CD4-positive, alpha-beta T cell treated with Interferon gamma for 1 hour (primary cell): Measurements from ENCODE around the gene SMAP1.

Source experiments
- DNase-seq: peaks from one replicate; pipeline ENCODE4 v3.0.0-alpha.2; 2020

SMAP1 gene

GRCh38 chr6:70667711-70668498, at the start of gene SMAP1:
Gene SMAP1 (plus strand): TSS chr6:70667883. CDS start chr6:70668024, 141 bp downstream.
- DNase-seq, result peak; percentile 92

- DNase-seq, result no peak
Measured at GRCh38 chr6:70620746-70621145, 46.9 kb upstream of the SMAP1 start.

GRCh38 chr6:70622461-70622860, 45.2 kb upstream of the SMAP1 start:
- DNase-seq, result no peak

- no peak for DNase-seq
Measured at GRCh38 chr6:70625436-70625835, 42.2 kb upstream of the SMAP1 start.

GRCh38 chr6:70627500-70628254, 40.0 kb upstream of the SMAP1 start:
- DNase-seq, result no peak

GRCh38 chr6:70629929-70630328, 37.8 kb upstream of the SMAP1 start:
- DNase-seq, result no peak

GRCh38 chr6:70633870-70634269, 33.8 kb upstream of the SMAP1 start:
- DNase-seq, result no peak

- no peak for DNase-seq
Measured at GRCh38 chr6:70636596-70636995, 31.1 kb upstream of the SMAP1 start.

GRCh38 chr6:70638468-70638867, 29.2 kb upstream of the SMAP1 start:
- no peak for DNase-seq

GRCh38 chr6:70651326-70651905, 16.3 kb upstream of the SMAP1 start:
- DNase-seq, result peak; percentile 7

- no peak for DNase-seq
Measured at GRCh38 chr6:70652216-70652615, 15.5 kb upstream of the SMAP1 start.

- DNase-seq, result no peak
Measured at GRCh38 chr6:70657706-70658105, 10.0 kb upstream of the SMAP1 start.

- DNase-seq, result no peak
Measured at GRCh38 chr6:70663881-70664466, 3.7 kb upstream of the SMAP1 start.

- no peak for DNase-seq
Measured at GRCh38 chr6:70666706-70667105, 977 bp upstream of the SMAP1 start.

GRCh38 chr6:70667256-70667710, 400 bp upstream of the SMAP1 start:
- DNase-seq, result no peak

GRCh38 chr6:70668499-70668812, 773 bp downstream of the SMAP1 start:
- no peak for DNase-seq

- no peak for DNase-seq
Measured at GRCh38 chr6:70669133-70669532, 1.4 kb downstream of the SMAP1 start.

GRCh38 chr6:70672549-70672948, 4.9 kb downstream of the SMAP1 start:
- DNase-seq, result no peak

GRCh38 chr6:70673054-70673453, 5.4 kb downstream of the SMAP1 start:
- no peak for DNase-seq

- DNase-seq, result no peak
Measured at GRCh38 chr6:70673601-70674000, 5.9 kb downstream of the SMAP1 start.

GRCh38 chr6:70675822-70676221, 8.1 kb downstream of the SMAP1 start:
- DNase-seq, result no peak

GRCh38 chr6:70676821-70677220, 9.1 kb downstream of the SMAP1 start:
- no peak for DNase-seq

GRCh38 chr6:70680396-70680795, 12.7 kb downstream of the SMAP1 start:
- no peak for DNase-seq
